Left renal cortex interstitium (tissue), 4 donors: Measurements from ENCODE around the gene CAPG. TPM values are rescaled to one million over a fixed set of nuclear protein-coding genes. Genes with fewer than 3 reads are reported as not detected.

Experiments used
- DNase-seq, 4 donors: peaks; one replicate each; pipeline ENCODE4 v3.0.0-alpha.2; 2013; ENCODE audit warnings: low read depth in 4 of 4, low spot score in 2 of 4, missing footprints in 1 of 4
- polyA plus RNA-seq, 4 donors: library from polyadenylated mRNA; unstranded; fragments of 120-200 nt; gene quantifications; one replicate each; pipeline ENCODE4 v1.2.1, GENCODE V29; 2013; ENCODE audit not compliant: insufficient read length in 4 of 4

The CAPG gene, protein sequence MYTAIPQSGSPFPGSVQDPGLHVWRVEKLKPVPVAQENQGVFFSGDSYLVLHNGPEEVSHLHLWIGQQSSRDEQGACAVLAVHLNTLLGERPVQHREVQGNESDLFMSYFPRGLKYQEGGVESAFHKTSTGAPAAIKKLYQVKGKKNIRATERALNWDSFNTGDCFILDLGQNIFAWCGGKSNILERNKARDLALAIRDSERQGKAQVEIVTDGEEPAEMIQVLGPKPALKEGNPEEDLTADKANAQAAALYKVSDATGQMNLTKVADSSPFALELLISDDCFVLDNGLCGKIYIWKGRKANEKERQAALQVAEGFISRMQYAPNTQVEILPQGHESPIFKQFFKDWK
- 100 to 1,000 TPM in 3 of 4 donors, 10 to 100 TPM in 1; 94.7 to 144 (median 133) TPM for polyA plus RNA-seq

DNA sequence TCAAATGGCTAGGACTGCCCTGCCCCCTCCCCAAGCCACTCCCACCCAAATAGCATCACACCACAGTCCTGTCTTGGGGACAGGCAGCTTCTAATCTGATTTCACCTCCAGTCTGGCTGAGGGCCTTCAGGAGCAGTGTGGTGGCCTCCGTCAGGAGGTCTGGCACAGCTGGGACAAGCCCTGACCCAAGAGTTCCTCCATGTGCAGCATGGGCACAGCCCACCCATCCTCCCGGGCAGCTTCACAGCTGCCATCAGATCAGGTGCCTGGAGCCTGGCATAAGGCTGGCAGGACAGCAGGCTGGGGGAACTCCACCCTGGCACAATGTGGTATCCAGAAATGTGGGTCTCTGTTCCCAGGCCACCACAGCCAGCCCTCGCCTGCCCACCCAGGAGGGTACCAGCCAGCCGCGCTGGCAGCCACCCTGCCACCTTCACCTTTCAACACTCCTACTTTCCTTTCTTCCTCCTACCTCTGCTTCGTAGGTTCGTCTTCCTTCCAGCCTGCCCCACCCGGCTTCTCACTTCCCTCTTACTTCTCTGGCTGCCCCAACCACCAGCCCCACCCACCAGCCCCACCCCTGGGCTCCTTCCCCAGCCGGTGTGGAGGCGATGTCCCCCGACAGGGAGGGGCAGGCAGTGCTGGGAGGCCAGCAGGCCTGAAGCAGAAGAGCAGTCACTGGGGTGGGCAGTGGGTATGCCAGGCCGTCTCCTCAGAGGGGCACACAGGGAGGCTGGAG, at the start of gene CAPG:
Gene CAPG, minus strand, starts transcription at position 522 of the 739 bp plus-strand sequence. CDS start 8,221 bp downstream, outside the sequence.
- DNase-seq, result no peak

DNA sequence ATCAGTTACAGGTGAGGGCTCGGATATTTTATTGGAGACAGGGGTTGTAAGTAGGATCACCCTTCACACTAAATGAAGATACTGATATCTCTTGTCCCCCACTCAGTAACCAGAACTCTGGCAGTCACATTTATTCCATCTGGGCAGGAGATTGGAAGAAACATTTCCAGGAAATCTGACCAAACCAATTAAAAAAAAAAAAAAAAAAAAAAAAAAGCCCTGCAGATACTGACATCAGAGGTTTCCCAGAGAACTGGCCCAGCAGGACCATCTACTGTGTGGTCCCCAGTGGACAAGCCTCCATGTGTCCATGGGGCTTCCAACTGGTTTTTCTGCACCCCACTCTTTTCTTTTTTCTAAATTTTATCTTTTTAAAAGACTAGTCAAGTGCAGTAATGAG, 49.6 kb upstream of the CAPG start:
- DNase-seq, result no peak

GRCh38 chr2:85458601-85459563, 48.7 kb upstream of the CAPG start:
- no peak for DNase-seq

DNA sequence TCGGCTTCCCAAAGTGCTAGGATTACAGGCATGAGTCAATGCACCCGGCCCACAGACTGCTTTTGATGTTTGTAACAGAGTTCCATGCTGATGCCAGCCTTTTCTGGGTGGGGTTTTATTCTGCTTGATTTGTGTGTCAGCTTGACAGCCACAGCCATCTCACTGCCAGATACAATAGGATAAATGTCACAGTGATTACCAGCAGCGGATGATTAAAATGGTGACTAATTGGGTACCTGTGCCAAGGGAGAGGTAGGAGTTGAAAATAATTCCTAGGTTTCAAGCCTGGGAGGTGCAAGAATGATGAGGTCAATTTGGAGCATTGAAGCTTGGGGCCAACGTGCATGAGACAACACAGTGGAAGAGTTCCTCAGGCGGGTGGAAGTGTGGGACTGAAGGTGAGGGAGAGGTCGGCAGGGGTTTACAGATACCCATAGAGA, 47.7 kb upstream of the CAPG start:
- no peak for DNase-seq

GRCh38 chr2:85457043-85457442, 46.9 kb upstream of the CAPG start:
- no peak for DNase-seq

DNA sequence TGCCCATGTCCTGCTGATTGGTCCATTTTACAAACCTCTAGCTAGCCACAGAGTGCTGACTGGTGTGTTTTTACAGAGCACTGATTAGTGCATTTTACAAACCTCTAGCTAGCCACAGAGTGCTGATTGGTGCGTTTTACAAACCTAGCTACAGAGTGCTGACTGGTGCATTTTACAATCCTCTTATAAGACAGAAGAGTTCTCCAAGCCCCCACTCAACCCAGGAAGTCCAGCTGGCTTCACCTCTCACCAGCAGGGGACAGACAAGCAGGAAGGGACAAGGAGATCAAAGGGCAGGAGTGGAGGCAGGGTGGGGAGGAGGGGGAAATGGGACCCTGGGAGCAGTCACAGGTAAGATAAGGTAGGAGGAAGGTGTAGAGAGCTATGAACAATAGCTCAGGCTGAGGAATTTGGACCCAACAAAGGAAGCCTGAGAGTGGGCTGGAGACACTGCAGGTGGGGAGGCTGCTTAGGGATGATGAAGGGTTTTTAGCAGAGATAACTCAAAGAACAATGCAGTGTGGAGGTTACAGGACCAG, 45.5 kb upstream of the CAPG start:
- DNase-seq, result no peak

- no peak for DNase-seq
These were observed 43.4 kb upstream of the CAPG start for GRCh38 chr2:85453571-85453970.

GRCh38 chr2:85452237-85452636, 42.1 kb upstream of the CAPG start:
- no peak for DNase-seq

DNA sequence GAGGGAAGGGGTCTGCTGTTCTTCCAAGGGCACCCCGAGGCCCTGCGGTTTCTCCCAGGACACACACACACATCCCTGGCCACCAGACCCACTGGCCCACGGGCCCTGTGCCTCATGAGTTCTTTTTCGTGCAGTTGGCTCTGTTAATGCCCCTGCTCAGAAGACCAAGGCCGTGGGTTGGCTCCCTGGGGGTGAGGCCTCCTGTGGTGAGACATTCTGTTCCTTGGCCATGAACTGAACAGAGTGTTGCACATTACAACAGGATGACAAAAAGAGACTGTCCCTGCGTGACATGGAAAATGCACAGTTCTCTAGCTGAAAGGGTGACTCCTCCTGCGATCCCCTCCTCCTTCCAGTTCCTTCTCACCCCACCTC, 39.0 kb upstream of the CAPG start:
- DNase-seq, result no peak

DNA sequence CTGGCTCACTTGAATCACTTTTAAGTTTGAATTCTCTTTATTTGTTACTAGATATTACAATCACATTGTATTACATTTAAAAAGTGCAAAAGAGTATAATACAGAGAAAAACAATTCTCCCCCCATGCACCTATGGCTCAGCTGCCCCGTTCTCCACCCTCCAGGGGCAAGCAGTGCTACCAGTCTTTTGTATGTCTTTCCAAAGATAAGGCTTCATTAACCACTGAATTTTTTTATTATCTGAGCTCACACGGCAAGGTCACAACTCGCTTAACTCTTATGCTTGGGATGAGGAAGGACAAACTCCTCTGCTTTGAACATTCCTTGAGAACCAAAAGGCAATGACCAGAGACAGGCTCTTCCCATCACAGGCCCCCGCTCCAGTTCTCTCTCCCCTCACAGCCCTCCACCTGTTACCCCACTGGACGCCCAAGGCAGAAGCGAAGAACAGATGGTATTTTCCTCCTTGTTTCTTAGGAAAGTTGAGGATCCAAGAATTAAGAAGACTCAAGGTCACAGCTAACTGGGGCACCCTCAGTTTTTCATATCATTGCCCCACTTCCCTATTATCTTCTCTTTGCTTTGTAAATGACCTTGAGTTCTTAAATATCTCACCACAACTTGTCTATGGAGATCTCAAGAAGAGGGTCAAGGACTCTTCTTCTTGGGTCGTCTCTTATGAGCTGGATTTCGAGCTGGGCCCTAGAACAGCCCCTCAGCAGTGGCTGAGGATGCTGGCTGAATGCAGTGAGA, 38.5 kb upstream of the CAPG start:
- DNase-seq, result no peak

DNA sequence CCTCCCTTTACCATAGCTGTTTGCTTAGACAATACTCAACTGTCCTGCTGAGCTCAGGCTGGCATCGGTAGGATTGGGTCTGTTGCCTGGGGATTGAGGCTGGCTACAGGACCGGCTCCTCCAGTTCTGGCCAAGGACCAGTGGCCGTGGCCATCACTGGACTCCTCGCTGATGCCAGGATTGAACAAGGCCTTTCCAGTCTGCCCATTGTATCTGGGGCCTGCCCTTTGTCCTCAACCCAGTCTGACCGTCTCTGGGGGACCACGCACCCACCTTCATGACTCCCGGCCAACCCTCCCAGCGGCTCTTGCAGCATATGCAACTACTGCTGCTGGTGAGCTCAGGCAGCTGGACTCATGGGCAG, 37.0 kb upstream of the CAPG start:
- no peak for DNase-seq

- no peak for DNase-seq
These were observed 36.4 kb upstream of the CAPG start for GRCh38 chr2:85446296-85447221.

GRCh38 chr2:85445316-85446295, 35.4 kb upstream of the CAPG start:
- DNase-seq, result no peak

GRCh38 chr2:85444629-85445172, 34.5 kb upstream of the CAPG start:
- DNase-seq, result no peak

- DNase-seq, result no peak
These were observed 31.7 kb upstream of the CAPG start for GRCh38 chr2:85441864-85442263.

GRCh38 chr2:85440729-85441128, 30.6 kb upstream of the CAPG start:
- DNase-seq, result no peak

DNA sequence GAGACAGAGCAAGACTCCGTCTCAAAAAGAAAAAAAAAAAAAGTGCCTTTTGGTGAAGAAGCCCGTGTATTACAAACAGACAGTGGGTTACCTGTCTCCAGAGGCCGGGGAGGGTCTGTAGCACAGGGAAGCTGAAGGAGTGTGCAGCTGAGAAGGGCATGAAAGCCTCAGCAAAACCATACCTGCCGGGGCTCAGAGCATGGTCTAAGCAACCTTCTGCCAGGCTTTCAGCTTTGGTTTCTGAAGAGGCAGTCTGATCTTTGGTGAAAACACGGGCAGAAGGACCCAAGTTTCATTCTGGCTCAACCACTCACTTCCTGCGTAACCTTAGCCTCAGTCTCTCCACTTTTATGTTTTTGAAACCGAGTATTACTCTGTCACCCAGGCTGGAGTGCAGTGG, 29.8 kb upstream of the CAPG start:
- DNase-seq, result no peak
